HEK293 (cell line): ENCODE results near the gene KSR1.

ENCODE experiments used
- CTCF ChIA-PET: fragments of 350-600 bp; formaldehyde crosslinking; extraction: SDS; loops from one replicate; lab custom pipeline; 2021; ENCODE audit warnings: antibody characterized with exemption; lab: Yijun Ruan, JAX
- POLR2A ChIA-PET: fragments of 300-600 bp; formaldehyde crosslinking; extraction: SDS; loops from one replicate; lab custom pipeline; 2020; ENCODE audit warnings: antibody characterized with exemption, inconsistent platforms; lab: Yijun Ruan, JAX
- H3K27ac ChIP-seq: fragments of 200-500 bp; sonication (Bioruptor generic); 2 replicates; pipeline ENCODE4 v1.5.1; 2014; ENCODE audit warnings: low read depth, low read length, control low read depth, inconsistent platforms; ENCODE audit errors: extremely low read depth
- H3K36me3 ChIP-seq, 2 experiments: fragments of 200-500 bp in 1 of 2; sonication (Bioruptor generic) in 1 of 2; 1 replicate in 1 of 2; 2 replicates in 1 of 2; pipeline ENCODE4 v1.5.1; 2014 to 2017; ENCODE audit warnings: inconsistent platforms in 2 of 2, low read length in 2 of 2; ENCODE audit not compliant: control insufficient read depth in 2 of 2, insufficient read depth in 1 of 2
- H3K4me1 ChIP-seq: fragments of 200-500 bp; sonication (Bioruptor generic); 2 replicates; pipeline ENCODE4 v1.5.1; 2014; ENCODE audit warnings: mild to moderate bottlenecking, low read length, inconsistent platforms; ENCODE audit not compliant: control insufficient read depth, insufficient read depth
- H3K4me3 ChIP-seq: 2 replicates; pipeline ENCODE4 v1.5.1; 2011; ENCODE audit warnings: low read depth, mild to moderate bottlenecking, control low read depth, low read length, moderate library complexity
- H3K9me3 ChIP-seq: fragments of 200-500 bp; sonication (Bioruptor generic); 2 replicates; pipeline ENCODE4 v1.5.1; 2014; ENCODE audit warnings: low read depth, low read length, inconsistent platforms; ENCODE audit not compliant: control insufficient read depth, insufficient read depth
- GFI1B ChIP-seq: fragments of 450-650 bp; formaldehyde crosslinking; IDR thresholded peaks from 2 replicates; pipeline ENCODE4 v1.5.1; 2016; ENCODE audit warnings: missing biosample characterization, missing genetic modification characterization
- PRDM1 ChIP-seq: fragments of 450-650 bp; formaldehyde crosslinking; IDR thresholded peaks from 2 replicates; pipeline ENCODE4; 2016; ENCODE audit warnings: missing biosample characterization, missing genetic modification characterization
- REST ChIP-seq: fragments of 450-650 bp; formaldehyde crosslinking; IDR thresholded peaks from 2 replicates; pipeline ENCODE4 v1.5.1; 2016; ENCODE audit warnings: missing biosample characterization, missing genetic modification characterization
- ZIC2 ChIP-seq: fragments of 450-650 bp; formaldehyde crosslinking; IDR thresholded peaks from 2 replicates; pipeline ENCODE4 v1.5.1; 2016; ENCODE audit warnings: missing biosample characterization, missing genetic modification characterization
- ZNF155 ChIP-seq: fragments of 450-650 bp; formaldehyde crosslinking; IDR thresholded peaks from 2 replicates; pipeline ENCODE4 v1.5.1; 2016; ENCODE audit warnings: missing biosample characterization, missing genetic modification characterization
- ZNF248 ChIP-seq: fragments of 450-650 bp; formaldehyde crosslinking; IDR thresholded peaks from 2 replicates; pipeline ENCODE4 v1.5.1; 2017; ENCODE audit warnings: missing biosample characterization, missing genetic modification characterization
- ZNF302 ChIP-seq: fragments of 450-650 bp; formaldehyde crosslinking; IDR thresholded peaks from 2 replicates; pipeline ENCODE4 v1.5.1; 2016; ENCODE audit warnings: missing biosample characterization, missing genetic modification characterization, low read depth
- ZNF350 ChIP-seq: fragments of 450-650 bp; formaldehyde crosslinking; IDR thresholded peaks from 2 replicates; pipeline ENCODE4 v1.5.0; 2017; ENCODE audit warnings: missing biosample characterization, mild to moderate bottlenecking, missing genetic modification characterization
- ZNF416 ChIP-seq: fragments of 450-650 bp; formaldehyde crosslinking; IDR thresholded peaks from 2 replicates; pipeline ENCODE4 v1.5.1; 2016; ENCODE audit warnings: missing biosample characterization, missing genetic modification characterization
- ZNF513 ChIP-seq: fragments of 450-650 bp; IDR thresholded peaks from 2 replicates; pipeline ENCODE4 v1.5.1; 2018; ENCODE audit warnings: missing biosample characterization, missing genetic modification characterization
- ZNF677 ChIP-seq: fragments of 450-650 bp; IDR thresholded peaks from 2 replicates; pipeline ENCODE4 v1.5.0; 2018; ENCODE audit warnings: missing biosample characterization, mild to moderate bottlenecking, missing genetic modification characterization, moderate library complexity
- ZNF777 ChIP-seq: fragments of 450-650 bp; formaldehyde crosslinking; IDR thresholded peaks from 2 replicates; pipeline ENCODE4 v1.5.1; 2017; ENCODE audit warnings: missing biosample characterization, missing genetic modification characterization, borderline replicate concordance
- ZNF830 ChIP-seq: fragments of 450-650 bp; IDR thresholded peaks from 2 replicates; pipeline ENCODE4 v1.5.0; 2018; ENCODE audit warnings: missing biosample characterization, missing genetic modification characterization, low read depth, mild to moderate bottlenecking, moderate library complexity
- ZSCAN23 ChIP-seq: fragments of 450-650 bp; formaldehyde crosslinking; IDR thresholded peaks from 2 replicates; pipeline ENCODE4 v1.5.1; 2016; ENCODE audit warnings: missing biosample characterization, missing genetic modification characterization

The KSR1 gene

GRCh38 chr17:27559506-27560481 lies 103.5 kb downstream of the KSR1 start (continued):
- TF ChIP-seq ZNF830 (tag by site-specific recombination) (no peak), ZNF302 (tag by site-specific recombination) (no peak), GFI1B (tag by site-specific recombination) (no peak), ZNF677 (tag by site-specific recombination) (no peak)

DNA sequence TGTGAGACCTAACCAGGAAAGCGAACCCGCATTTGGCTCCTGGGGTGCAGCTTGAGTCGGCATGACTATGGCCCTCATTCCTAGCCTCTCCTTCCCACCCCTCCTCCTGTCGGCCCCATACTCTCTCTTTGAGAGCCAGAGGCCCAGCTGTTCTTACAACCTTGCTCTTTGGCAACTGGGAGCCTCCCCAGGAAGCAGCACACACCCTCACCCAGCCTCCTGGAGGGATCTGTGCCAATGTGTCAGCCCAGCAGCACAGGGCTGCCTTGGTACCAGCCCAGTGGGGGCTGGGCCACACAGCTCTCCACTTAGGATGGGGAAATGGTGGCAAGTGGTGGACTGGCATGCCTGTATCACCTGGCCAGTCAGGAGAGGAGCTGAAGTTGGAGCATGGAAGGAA lies 104.4 kb downstream of the KSR1 start:
- Histone ChIP-seq H3K4me3 (no peak overlapping the region), H3K27ac (0 out of 2 replicates have a peak overlapping the region, but pooled peaks have one; percentile 22), H3K9me3 (no peaks in the 10 kb centered on the region), H3K36me3 (peaks cover 0 to 10% of the 10 kb centered on the region in 2 experiments; a peak in 1 of 3 replicates), H3K4me1 (peaks cover 15% of the 10 kb centered on the region)
- no peak for TF ChIP-seq ZNF248 (tag by site-specific recombination)
- TF ChIP-seq ZIC2: 0 out of 2 replicates have a peak, but pooled peaks have one; percentile 15
- no peak for TF ChIP-seq ZSCAN23 (tag by site-specific recombination)
- TF ChIP-seq ZNF350 (tag by site-specific recombination): no peak
- TF ChIP-seq ZNF416: no peak
- TF ChIP-seq ZNF155 (tag by site-specific recombination): no peak
- POLR2A ChIA-PET: interaction anchor here (0.6 to 1.0 kb wide), 3 partner anchors 14 to 105 kb away, joined by 3 read pairs; partner anchors contain the start of gene KSR1
- CTCF ChIA-PET: interaction anchor here (0.6 to 2.5 kb wide), 10 partner anchors 8 to 228 kb away, joined by 3 to 13 read pairs (median 4); no protein-coding TSS in a partner anchor

DNA sequence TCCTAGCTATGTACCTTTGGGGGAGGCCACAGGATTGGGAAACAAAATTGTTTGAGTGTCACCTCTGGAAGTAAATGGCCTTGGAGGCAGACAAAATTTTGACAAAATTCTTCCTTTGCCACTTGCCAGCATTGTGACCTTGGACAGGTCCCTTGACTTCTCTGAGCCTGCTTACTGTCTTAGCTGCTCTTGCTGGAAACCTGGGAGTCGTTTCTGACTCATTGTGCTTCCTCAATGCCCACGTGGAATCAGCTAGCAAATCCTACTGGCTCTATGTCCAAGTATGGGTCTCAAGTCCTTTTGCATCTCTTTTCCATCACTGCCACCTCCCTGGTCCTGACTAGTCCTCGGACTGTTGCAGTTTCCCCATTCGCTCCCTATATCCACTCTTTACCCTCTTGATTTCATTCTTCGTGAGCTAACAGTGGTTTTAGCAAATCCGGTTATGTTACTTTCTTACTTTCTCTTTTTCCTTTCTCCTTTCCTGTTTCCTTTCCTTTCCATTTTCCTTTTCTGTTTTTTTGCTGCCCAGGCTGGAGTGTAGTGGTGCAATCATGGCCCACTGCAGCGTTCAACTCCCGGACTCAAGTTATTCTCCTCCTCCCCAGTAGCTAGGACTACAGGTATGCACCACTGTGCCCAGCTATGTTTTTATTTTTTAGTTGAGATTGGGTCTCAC lies 106.7 kb downstream of the KSR1 start:
- Histone ChIP-seq H3K27ac (no peak overlapping the region), H3K4me1 (peaks cover 15% of the 10 kb centered on the region), H3K4me3 (no peak overlapping the region)
- CTCF ChIA-PET: interaction anchor here (0.6 to 2.7 kb wide), 7 partner anchors 9 to 345 kb away, joined by 3 to 20 read pairs (median 3); partner anchors contain the start of gene KSR1
- TF ChIP-seq ZNF513 (tag by site-specific recombination) (no peak), PRDM1 (peak; percentile 99), ZNF777 (no peak), REST (tag by site-specific recombination) (peak; percentile 46; the same call in 1 of the 2 replicates)
- TF ChIP-seq, all 188 proteins: peak for 2
- POLR2A ChIA-PET: no interaction called here
- H3K36me3 ChIP-seq: peaks cover 0 to 7% of the 10 kb centered on the region in 2 experiments; a peak in 1 of 3 replicates
- no peaks in the 10 kb centered on the region for H3K9me3 ChIP-seq
